HG02678 (cell line): Measurements from ENCODE around the gene ERICH2.

ENCODE experiments used
- ATAC-seq: cut with Tn5 transposase; IDR thresholded peaks from one replicate; pipeline ENCODE4 v1.9.1; 2021; ENCODE audit warnings: mild to moderate bottlenecking, moderate library complexity; ENCODE audit not compliant: unreplicated experiment

Gene ERICH2

DNA sequence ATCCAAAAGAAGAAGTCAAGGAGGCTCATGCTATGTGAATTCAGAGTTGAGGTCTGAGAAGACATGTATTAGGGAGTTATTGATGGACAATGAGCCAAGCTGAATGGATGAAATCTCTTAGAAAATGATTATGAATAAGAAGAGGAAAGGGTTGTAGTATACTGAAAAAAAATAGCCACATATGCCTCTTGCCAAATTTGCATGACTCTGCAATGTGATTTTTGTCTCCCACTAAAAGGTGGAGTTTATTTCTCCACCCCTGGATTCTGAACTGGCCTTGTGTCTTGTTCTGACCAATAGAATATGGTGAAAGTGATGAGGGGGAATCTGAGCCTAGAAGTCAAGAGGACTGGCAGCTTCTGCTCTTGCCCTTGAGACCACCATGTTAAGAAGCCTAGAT is 8.6 kb upstream of the ERICH2 start:
- no peak for ATAC-seq

DNA sequence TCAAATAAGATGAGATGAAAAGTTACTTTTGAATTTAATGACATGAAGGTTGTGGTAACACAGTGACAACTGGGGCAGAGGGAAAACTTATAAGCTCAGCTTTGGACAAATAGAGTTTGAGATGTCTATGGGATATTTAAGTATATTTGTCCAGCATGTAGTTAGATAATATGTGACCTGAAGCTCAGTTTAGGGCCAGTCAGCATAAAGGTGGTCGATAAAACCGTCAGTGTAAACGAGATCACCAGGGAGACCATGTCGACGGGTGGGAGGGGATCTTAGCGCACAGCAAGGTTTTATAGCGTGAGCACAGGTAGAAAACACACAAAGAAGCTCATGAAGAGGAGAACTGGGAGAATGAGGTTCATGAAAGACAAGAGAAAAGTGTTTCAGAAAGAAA is 7.4 kb upstream of the ERICH2 start:
- no peak for ATAC-seq

DNA sequence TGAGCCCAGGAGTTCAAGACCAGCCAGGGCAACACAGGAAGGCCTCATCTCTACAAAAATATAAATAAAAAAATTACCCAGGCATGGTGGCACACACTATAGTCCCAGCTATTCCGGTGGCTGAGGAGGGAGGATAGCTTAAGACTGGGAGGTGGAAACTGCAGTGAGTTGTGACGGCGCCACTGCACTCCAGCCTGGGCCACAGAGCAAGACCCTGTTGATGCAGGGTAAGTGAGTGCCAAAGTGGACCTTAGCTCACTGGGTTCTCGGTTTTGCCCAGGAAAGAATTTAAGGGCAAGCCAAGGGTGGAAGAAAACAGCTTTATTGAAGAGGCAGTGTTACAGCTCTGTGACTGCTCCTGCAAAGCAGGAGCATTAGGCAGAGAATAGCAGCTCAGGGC is 6.9 kb upstream of the ERICH2 start:
- ATAC-seq: no peak

DNA sequence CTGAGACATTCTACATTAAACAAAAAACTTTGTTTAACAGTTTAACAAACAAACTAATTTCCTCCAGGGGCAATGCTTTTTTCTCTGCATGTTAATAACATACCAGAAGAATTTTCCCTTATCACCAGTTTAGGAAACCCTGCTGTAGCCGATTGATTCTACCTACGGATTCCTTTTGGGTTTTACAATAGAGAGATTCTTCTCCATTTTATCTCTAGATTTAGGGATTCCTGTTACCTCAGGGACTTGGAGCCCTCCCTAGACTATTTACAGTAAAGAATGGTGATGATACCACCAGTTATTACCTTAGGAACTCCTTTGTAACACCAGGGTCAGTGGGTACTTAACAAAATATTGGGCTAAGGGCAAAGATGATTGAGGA is 5.3 kb upstream of the ERICH2 start:
- no peak for ATAC-seq

DNA sequence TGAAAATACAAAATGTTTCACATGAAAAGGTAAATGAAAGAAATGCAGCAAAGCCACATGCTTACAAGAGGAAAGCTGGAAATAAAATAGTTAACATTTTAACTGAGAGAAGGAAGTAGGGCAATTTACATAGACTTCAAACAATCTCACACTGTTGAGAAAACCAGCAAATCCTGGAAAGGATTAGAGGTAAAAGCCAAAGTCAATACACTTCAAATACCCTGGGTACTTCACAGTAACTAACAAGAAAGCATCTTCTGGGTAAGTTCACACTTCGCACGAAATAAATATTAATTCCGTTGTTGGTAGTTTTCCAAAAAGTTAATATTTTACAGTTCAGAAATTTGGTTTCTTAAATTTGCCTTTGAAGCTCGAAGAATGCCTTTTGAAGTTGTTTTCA is 3.5 kb upstream of the ERICH2 start:
- no peak for ATAC-seq

DNA sequence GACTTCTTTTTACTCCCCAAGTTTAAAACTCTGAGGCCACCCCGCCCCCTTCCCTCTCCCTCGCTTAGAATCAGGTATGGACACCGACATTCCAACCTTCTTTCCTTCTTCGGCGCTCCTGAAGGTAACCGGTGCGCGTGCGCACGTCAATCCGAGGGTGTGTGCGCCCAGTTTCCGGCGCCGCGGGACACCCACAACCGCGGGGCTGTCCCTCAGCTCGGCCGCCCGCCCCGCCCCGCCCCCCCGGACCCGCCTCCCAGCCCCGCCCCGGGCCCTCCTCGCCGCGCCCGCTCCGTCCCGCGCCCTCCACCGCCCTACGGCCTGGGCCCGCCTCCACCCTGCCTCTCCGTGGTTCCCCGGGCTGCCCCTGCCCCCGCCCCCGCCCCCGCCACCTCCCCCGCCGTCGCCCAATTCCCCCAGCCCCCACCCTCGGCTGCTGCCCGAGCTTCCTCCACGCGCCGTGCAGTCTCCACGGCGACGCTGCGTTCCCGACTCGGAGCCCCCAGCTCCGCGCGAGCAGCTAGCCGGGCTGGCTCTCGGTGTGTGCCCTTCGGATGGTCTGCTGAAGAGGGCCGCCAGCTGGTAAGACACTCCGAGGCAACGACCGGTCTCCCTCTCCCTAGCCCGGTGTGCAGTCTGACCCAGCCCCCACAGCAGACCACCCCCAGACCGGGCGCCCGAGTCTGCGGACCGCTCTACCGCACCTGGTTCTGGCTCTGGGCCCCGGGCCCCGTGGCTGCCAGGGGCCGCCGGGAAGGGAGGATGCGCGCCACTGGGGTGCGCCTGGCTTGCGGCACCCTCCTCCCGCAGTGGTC is 635 bp downstream of the ERICH2 start:
- ATAC-seq: peak; percentile 85

DNA sequence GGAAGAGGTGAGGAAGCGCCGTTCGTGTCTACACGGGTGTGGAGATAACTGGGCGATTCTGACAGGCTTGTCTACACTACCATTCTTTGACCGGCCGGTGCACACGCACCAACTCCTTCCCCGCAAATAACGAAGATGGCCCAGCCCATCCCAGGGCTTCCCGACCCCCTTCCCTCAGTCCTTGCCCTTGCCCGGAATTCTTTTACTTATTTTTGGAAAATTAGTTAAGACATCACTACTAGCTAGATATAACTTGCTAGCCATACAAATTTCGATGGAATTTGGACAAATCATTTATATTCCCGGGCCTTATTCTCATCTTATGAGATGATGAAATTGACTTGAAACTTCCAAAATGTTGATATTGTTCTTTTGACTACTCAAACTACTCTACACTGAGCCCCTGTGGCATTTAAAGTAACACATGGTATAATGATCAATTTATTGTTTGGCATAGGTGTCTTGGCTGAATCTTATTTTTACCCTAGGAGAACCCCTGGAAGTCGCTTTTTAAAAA is 1.3 kb downstream of the ERICH2 start:
- ATAC-seq: no peak

DNA sequence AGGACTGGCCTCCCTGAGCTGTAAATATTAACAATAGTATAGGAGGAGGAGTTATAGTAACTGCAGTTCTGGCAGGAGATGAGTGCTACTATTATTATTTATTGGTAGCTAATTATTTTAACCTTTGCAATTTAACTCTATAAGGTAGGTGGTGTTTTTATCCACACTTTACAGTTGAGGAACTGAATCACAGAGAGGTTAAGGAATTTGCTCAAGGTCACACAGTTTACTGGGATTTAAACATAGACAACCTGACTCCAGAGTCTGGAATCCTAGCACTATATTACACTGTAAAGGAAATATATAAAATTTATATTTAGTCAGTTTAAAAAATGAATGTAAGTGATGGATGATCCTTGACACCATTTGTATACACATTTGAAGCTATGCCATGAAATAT is 2.1 kb downstream of the ERICH2 start:
- ATAC-seq: no peak

DNA sequence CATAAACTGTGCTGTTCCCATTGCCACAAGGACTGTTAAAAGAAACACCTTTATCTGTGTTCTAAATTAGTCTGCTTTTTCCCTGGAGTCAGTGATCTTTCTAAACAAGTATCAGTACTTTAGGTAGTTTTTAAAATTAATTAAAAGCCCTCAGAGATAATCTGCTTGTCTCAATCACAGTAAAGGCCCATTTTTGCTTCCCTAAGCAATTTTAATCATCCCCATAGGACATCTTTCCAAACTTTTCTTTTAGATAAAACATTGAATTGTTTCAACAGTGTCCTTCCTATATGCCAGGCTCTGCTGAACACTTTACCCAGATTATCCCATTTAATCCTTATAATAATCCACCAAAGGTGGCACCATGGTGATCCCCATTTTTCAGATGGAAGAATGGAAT is 3.9 kb downstream of the ERICH2 start:
- no peak for ATAC-seq

DNA sequence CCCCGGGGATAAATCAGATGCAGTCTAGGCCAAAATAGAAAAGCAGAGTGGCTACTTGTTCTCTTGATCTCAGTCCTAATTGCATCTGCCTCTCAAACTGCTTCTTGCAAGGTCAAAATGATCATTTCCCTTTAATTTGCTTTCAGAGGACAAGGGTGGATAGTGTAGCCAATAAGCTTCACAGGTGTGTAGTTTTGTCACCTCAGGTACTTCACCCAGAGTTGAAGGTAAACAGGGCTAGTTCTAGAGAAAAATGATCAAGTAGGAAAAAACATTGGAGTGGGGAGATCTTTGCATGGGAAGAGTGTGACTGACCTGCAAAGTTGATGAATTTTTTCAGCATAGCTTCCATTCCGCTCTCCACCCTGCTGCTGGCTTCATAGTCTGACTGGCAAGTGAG is 8.7 kb downstream of the ERICH2 start:
- no peak for ATAC-seq

DNA sequence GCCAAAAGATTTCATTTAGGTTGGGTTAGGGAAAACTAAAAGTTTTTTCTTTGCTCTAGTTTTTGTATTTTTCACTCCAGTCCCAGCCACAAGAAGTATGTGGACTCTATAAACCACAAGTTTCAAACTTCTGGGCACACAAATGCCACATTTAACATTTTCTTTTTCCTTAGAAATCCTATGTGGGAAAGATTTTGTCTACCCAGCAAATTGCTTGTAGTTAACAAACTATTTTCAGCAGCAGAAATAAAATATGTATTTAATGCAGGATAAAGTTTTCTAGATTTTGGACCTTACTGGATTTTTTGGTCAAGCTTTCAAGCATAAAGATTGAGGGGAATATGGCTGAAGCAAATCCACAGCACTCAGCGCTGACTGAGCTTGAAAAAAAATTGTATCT is 9.1 kb downstream of the ERICH2 start:
- ATAC-seq: no peak

DNA sequence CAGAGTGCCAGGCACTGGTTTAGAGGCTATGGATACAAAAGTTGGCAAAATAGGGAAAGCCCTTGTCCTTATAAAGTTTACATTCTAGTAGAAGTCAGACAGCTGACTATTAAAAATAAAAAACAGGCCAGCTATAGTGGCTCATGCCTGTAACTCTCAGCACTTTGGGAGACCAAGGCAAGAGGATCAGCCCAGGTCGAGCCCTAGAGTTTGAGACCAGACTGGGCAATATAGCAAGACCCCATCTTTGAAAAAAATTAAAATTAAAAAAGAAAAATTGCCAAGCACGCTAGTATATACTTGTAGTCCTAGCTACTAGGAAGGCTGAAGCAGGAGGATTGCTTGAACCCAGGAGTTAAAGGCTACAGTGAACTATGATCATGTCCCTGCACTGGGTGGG is 12.5 kb downstream of the ERICH2 start:
- no peak for ATAC-seq

DNA sequence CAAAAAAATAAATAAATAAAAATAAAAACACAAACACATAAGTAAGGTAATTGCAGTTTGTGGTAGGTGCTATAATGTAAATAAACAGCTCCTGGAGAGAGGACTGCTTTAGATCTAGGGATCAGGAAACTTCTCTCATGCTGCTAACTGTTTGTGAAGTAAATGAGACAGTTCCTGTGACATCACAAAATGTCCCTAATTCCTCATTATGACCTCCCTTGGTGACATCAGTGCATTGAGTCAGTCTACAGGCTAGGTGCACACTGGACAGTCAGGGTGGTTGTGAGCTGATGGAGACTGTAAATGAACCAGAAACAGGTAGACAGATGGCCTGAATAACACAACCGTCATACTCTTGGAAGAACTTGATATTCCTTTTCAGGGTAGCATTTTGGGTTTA is 13.4 kb downstream of the ERICH2 start:
- ATAC-seq: no peak

DNA sequence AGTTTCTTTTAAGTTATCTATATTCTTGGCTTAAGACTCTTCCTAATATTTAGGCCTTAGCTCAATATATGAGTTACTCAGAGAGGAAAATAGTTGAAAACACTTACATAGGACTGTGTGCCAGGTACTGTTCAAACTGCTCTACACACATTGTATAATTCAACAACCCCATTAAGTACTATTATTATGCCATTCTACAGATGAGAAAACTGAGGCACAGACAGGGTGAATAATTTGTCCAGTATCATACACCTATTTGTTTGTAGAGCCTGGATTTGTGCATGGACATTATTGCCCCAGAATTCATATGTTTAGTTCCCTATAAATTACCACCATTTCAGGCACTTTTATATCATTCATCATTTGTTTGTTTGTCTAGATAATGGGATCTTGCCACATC is 28.8 kb downstream of the ERICH2 start:
- ATAC-seq: no peak

DNA sequence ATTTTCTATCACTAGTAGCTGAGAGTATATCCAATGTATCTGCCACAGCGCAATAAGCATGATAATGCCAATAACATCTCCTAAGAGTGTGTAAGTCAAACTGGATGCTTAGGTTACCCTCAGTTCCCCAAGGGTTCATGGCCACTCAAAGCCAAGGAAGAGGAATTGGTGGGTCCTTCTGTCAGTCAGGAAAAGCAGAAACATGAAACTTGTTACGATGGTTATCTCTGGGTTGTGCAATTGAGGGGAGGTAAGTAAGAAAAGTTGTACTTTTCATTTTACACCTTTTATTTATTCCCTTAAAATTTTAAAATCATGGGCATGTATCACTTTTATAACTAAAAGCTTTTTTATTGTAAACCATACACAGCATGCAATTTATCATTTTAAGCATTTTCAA is 36.4 kb downstream of the ERICH2 start:
- no peak for ATAC-seq

DNA sequence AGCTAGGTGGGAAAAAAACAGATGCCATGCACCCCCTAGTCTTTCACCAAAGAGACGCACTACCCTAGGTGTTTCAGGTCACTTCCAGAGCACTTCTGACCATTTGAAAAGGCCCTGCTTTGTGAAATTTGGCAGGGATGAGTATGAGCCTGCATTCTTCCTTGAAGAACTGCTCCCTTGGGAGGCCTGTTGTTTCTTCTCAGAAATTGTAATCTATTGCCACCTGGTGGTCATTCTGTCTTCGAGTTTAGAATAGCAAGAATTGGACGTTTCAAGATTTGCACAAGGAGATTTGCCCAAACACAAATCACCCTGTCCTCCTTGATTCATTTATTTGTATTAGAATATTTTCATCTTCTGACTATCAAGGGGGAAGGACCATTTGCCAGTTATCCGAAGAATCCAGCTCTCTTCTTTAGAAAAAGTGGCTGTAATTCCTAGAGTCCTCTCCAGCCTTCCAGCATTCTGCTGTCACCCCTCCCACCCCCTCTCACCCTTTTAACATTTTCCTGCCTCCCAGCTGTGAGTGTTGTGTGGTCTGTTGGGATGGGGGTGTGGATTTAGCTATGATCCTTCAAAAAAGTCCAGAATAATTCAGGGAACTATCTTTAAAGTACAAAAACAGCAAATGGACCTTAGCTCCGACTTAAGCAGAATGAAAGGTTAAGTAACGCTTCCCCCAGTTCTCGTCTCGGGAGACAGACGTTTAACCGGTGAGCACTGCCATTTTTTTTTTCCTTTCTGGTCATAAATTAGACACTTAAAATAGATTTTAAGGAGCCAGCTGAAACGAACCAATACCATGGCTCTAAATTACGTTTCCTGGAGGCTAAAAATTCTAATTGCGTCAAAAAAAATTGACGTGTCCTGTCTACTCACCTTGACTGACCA is 42.8 kb downstream of the ERICH2 start:
- no peak for ATAC-seq

DNA sequence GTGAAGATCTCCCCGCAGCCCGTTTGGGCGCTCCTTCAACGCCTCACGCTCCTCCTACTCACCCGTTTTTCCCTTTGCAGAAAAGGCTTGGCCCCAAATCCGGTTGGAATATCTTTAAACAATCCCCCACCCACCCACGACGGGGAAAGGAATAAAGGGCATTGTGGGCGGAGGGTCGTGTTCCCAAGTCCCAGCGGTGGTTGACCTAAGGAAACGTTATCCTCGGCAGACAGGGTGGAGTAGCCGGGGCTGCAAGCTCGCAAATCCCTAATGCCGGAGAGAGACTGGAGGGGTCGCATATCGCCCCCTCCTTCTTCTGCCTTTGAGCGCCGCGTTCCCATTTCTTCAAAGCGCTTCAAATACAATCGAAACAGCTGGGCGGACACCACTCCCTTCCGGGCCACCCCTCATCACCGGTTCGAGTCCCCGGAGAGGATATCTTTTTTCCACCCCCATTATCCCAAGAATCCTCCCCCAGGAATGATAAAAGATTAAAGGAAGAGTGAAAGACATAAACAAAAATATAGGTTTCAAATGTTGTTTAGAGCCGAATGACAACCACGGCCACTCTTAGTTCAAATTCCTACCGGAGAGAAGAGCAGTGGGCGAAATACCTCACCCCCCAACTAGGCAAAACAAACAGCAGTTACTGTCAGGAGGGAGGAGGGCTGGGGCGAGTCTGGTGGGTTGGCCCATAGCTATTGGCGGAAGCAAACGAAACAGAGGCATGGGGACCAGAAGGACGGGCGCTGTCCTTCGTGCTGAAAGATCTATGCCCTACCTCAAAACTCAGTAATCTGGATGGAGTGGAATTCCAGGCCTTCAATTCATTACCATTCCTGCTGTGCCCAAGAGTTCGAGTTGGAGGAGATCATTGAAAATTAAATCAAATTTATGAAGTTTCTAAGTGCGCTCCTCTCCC is 43.7 kb downstream of the ERICH2 start:
- ATAC-seq: no peak

DNA sequence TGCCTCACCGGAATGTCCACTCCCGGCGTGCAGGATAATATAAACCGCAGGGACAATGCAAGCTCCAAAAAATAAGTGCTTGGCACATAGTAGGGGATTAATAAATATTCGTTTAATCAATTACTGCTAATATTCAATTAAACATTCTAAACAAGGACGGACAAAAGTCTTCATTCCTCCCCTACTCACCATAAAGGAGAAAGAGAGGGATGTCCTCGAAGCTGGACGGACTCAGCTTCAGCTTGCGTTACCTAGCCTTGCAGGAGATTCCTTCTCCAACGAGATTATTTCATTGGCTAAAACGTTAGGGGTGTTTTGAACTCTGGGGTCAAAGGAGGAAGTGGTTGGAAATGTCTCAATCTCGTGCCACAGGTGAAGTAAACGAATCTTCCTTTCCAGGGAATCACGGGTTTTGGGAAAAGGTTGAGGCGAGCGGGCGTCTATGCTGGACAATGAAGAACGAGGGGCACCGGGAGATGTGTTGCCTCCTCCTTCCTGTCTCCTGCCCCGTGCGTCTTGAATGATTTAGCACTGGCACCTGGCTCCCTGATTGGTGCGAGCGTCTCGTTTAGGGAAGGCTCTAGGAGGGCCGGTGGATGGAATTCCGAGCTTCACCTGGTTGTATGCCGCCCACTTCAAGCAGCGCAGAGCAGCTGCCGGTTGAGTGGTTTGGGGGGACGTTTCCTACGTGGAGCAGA is 44.5 kb downstream of the ERICH2 start:
- no peak for ATAC-seq

DNA sequence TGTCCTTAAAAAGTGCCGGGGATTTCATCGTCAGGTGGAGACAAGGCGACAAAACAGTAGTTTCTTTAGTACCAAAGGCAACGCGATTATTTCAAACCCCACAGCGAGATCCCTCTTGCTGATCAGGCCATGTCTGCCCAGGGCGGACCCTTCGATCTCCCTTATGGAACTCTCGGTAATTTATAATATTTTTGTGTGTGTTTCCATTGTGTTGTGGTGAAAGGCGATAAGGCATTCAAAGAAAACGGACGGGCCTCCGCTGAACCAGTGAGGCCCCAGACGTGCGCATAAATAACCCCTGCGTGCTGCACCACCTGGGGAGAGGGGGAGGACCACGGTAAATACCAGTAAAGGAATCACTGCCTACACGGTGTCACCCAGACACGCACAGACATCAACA is 45.1 kb downstream of the ERICH2 start:
- ATAC-seq: no peak

DNA sequence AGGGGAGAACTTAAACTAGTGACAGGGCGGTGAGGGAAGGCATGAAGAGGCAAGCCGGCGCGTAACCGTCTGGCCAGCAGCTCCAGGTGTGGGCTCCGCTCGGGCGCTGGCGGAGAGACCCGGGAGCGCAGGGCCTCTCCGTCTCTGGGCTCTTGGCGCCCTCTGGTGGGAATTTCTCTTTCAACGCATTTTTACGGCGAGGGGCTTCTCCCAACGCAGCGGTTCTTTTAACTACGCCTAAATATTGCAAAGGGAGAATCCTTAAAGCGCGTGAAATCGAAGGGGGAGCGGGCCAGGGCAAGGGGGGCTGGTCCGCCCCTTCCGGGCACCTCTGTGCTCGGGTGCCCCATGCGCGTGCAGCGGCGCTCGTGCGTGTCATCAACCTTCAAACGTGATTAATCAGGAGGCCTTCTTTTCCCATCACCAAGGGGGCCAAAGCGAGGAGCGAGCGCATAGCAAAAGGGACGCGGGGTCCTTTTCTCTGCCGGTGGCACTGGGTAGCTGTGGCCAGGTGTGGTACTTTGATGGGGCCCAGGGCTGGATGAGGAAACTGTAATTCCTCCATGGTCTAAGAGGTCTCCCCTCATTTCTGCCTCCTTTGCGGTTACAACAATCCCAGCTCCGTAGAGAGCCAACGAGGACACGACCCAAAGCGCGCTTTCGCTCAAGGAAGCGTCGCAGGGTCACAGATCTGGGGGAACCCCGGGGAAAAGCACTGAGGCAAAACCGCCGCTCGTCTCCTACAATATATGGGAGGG is 45.7 kb downstream of the ERICH2 start:
- ATAC-seq: no peak
